A673 (cell line): ENCODE measurements around the gene MICU1. TPM values are rescaled to one million over a fixed set of nuclear protein-coding genes. Genes with fewer than 3 reads are reported as not detected.

Experiments used
- BruUV-seq: library from RNA; stranded (reverse); fragments of 400-500 nt; replicated peaks from 2 replicates; lab custom pipeline; 2021; lab: Mats Ljungman, UMichigan
- CTCF ChIA-PET: fragments of 300-600 bp; sonication (Branson Sonifier 250); formaldehyde crosslinking; loops from one replicate; lab custom pipeline; 2022; ENCODE audit warnings: antibody characterized with exemption; lab: Charles Lee
- POLR2A ChIA-PET: fragments of 300-600 bp; sonication (Branson Sonifier 250); formaldehyde crosslinking; loops from one replicate; lab custom pipeline; 2022; ENCODE audit warnings: antibody characterized with exemption; ENCODE audit not compliant: low non-redundant PET; lab: Charles Lee
- DNase-seq: peaks from one replicate; pipeline ENCODE4 v3.0.0-alpha.2; 2015; ENCODE audit warnings: low spot score
- H3K27ac ChIP-seq: fragments of 200-600 bp; sonication (generic); 2 replicates; pipeline ENCODE4 v1.5.1; 2016; ENCODE audit warnings: mixed run types, low read depth, mild to moderate bottlenecking, mixed read lengths, antibody characterized with exemption, low read length; ENCODE audit not compliant: poor library complexity, severe bottlenecking
- H3K27me3 ChIP-seq: fragments of 200-600 bp; sonication (generic); replicated peaks from 2 replicates; pipeline ENCODE4 v1.6.1; 2017; ENCODE audit warnings: mixed run types, low read depth, mild to moderate bottlenecking, mixed read lengths, antibody characterized with exemption, low read length; ENCODE audit not compliant: insufficient read depth, poor library complexity
- H3K36me3 ChIP-seq: fragments of 200-600 bp; sonication (generic); 2 replicates; pipeline ENCODE4 v1.6.1; 2016; ENCODE audit warnings: mixed run types, mild to moderate bottlenecking, mixed read lengths, antibody characterized with exemption, low read length; ENCODE audit not compliant: insufficient read depth, poor library complexity, severe bottlenecking
- H3K4me1 ChIP-seq: fragments of 200-600 bp; sonication (generic); 2 replicates; pipeline ENCODE4 v1.6.1; 2017; ENCODE audit warnings: mixed run types, mild to moderate bottlenecking, mixed read lengths, antibody characterized with exemption, low read length; ENCODE audit not compliant: insufficient read depth, poor library complexity, severe bottlenecking
- H3K4me3 ChIP-seq: fragments of 200-600 bp; sonication (generic); 2 replicates; pipeline ENCODE4 v1.5.1; 2016; ENCODE audit warnings: low read depth, mixed run types, mild to moderate bottlenecking, mixed read lengths, low read length; ENCODE audit not compliant: poor library complexity, severe bottlenecking
- H3K9me3 ChIP-seq: fragments of 200-600 bp; sonication (generic); 2 replicates; pipeline ENCODE4 v1.6.1; 2016; ENCODE audit warnings: mixed run types, low read depth, mild to moderate bottlenecking, mixed read lengths, antibody characterized with exemption, low read length; ENCODE audit not compliant: poor library complexity, severe bottlenecking
- EZH2 ChIP-seq: fragments of 200-600 bp; sonication (generic); IDR thresholded peaks from 2 replicates; pipeline ENCODE4 v1.6.1; 2017; ENCODE audit warnings: borderline replicate concordance, low read depth, mild to moderate bottlenecking, mixed read lengths, antibody characterized with exemption, low read length; ENCODE audit not compliant: poor library complexity, severe bottlenecking
- intact Hi-C: fragments of 100-400 bp; cut with micrococcal nuclease; formaldehyde crosslinking; loops from one replicate; pipeline ENCODE4 v1.10.0; 2022; ENCODE audit not compliant: unreplicated experiment
- total RNA-seq: library from RNA; stranded (reverse); gene quantifications from 2 replicates; pipeline ENCODE4 v1.2.3, GENCODE V29; 2021
- TF ChIP-seq, protein P1 (sequence below): fragments of 300-800, 200-600 bp; sonication (generic); conservative IDR thresholded peaks from 2 replicates; pipeline ENCODE4 v1.5.1; 2017; ENCODE audit warnings: low read depth, mild to moderate bottlenecking, antibody characterized with exemption, low read length, moderate library complexity, mixed read lengths

The MICU1 gene
- total RNA-seq, 1 experiment from 2014 or later = 37.7 TPM

- CTCF ChIA-PET = no interaction called here
- no peaks in the 10 kb centered on the region for H3K4me1 ChIP-seq
- H3K36me3 ChIP-seq = no peaks in the 10 kb centered on the region
- H3K4me3 ChIP-seq = no peak overlapping the region
- intact Hi-C loops = no loop called here
- POLR2A ChIA-PET = no interaction called here
- BruUV-seq = no TSS peak
- H3K27me3 ChIP-seq = no peaks in the 10 kb centered on the region
- DNase-seq = no peak
- no peaks in the 10 kb centered on the region for H3K9me3 ChIP-seq
- TF ChIP-seq, protein P1, sequence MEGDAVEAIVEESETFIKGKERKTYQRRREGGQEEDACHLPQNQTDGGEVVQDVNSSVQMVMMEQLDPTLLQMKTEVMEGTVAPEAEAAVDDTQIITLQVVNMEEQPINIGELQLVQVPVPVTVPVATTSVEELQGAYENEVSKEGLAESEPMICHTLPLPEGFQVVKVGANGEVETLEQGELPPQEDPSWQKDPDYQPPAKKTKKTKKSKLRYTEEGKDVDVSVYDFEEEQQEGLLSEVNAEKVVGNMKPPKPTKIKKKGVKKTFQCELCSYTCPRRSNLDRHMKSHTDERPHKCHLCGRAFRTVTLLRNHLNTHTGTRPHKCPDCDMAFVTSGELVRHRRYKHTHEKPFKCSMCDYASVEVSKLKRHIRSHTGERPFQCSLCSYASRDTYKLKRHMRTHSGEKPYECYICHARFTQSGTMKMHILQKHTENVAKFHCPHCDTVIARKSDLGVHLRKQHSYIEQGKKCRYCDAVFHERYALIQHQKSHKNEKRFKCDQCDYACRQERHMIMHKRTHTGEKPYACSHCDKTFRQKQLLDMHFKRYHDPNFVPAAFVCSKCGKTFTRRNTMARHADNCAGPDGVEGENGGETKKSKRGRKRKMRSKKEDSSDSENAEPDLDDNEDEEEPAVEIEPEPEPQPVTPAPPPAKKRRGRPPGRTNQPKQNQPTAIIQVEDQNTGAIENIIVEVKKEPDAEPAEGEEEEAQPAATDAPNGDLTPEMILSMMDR = no peak
- no peak for TF ChIP-seq EZH2
- H3K27ac ChIP-seq = no peak overlapping the region
Observed at GRCh38 chr10:72416661-72417060, 209.2 kb downstream of the MICU1 start.

- POLR2A ChIA-PET = no interaction called here
- intact Hi-C loops = no loop called here
- DNase-seq = no peak
- H3K27me3 ChIP-seq = no peaks in the 10 kb centered on the region
- H3K4me1 ChIP-seq = no peaks in the 10 kb centered on the region
- no peaks in the 10 kb centered on the region for H3K9me3 ChIP-seq
- H3K36me3 ChIP-seq = no peaks in the 10 kb centered on the region
- CTCF ChIA-PET = no interaction called here
- H3K27ac ChIP-seq = no peak overlapping the region
- TF ChIP-seq, protein P1 = no peak
- no peak for TF ChIP-seq EZH2
- no TSS peak for BruUV-seq
- no peak overlapping the region for H3K4me3 ChIP-seq
Observed at GRCh38 chr10:72414642-72415041, 211.2 kb downstream of the MICU1 start.

- H3K27me3 ChIP-seq = no peaks in the 10 kb centered on the region
- H3K27ac ChIP-seq = no peak overlapping the region
- BruUV-seq = no TSS peak
- DNase-seq = no peak
- CTCF ChIA-PET = interaction anchor here (1.0 kb wide), 1 partner anchor 463 kb away, joined by 3 read pairs; no protein-coding TSS in a partner anchor
- H3K4me1 ChIP-seq = no peaks in the 10 kb centered on the region
- H3K9me3 ChIP-seq = no peaks in the 10 kb centered on the region
- TF ChIP-seq, protein P1 = no peak
- no peak for TF ChIP-seq EZH2
- no peak overlapping the region for H3K4me3 ChIP-seq
- intact Hi-C loops = no loop called here
- POLR2A ChIA-PET = no interaction called here
- no peaks in the 10 kb centered on the region for H3K36me3 ChIP-seq
Observed at GRCh38 chr10:72409167-72409566, 216.7 kb downstream of the MICU1 start.
